Neural cell (in vitro differentiated cells): ENCODE measurements around the gene GPSM1. TPM values are rescaled to one million over a fixed set of nuclear protein-coding genes. Genes with fewer than 3 reads are reported as not detected.

Source experiments
- H2AFZ ChIP-seq: fragments of 200-600, 300-800 bp; sonication (generic), shearing (Covaris generic); 2 replicates; pipeline ENCODE4 v1.6.0; 2014; ENCODE audit warnings: low read depth, mild to moderate bottlenecking, antibody characterized with exemption, low read length, moderate library complexity
- H3F3A ChIP-seq: fragments of 200-600 bp; shearing (Covaris generic); 2 replicates; pipeline ENCODE4 v1.6.1; 2016; ENCODE audit warnings: mild to moderate bottlenecking, moderate library complexity, mixed read lengths, antibody characterized with exemption, low read length; ENCODE audit not compliant: insufficient read depth, poor library complexity, severe bottlenecking
- H3K27ac ChIP-seq: fragments of 200-600, 300-800 bp; sonication (generic), shearing (Covaris generic); 2 replicates; pipeline ENCODE4 v1.5.1; 2014; ENCODE audit warnings: mild to moderate bottlenecking, low read length, moderate library complexity
- H3K27me3 ChIP-seq: fragments of 300-800, 200-600 bp; sonication (generic), shearing (Covaris generic); 2 replicates; pipeline ENCODE4 v1.6.0; 2014; ENCODE audit warnings: mild to moderate bottlenecking, low read depth, low read length, moderate library complexity; ENCODE audit not compliant: insufficient read depth
- H3K36me3 ChIP-seq: fragments of 300-800, 200-600 bp; sonication (generic), shearing (Covaris generic); 2 replicates; pipeline ENCODE4 v1.5.1; 2014; ENCODE audit warnings: mild to moderate bottlenecking, antibody characterized with exemption, low read length, moderate library complexity; ENCODE audit not compliant: insufficient read depth
- H3K4me2 ChIP-seq: fragments of 300-800, 200-600 bp; sonication (generic), shearing (Covaris generic); 2 replicates; pipeline ENCODE4 v1.6.0; 2014; ENCODE audit warnings: mild to moderate bottlenecking, low read length
- H3K4me3 ChIP-seq: fragments of 300-800, 200-600 bp; sonication (generic), shearing (Covaris generic); 2 replicates; pipeline ENCODE4 v1.5.1; 2014; ENCODE audit warnings: mild to moderate bottlenecking, low read length, moderate library complexity
- H3K79me2 ChIP-seq: fragments of 200-600 bp; shearing (Covaris generic); replicated peaks from 2 replicates; pipeline ENCODE4 v1.6.0; 2014; ENCODE audit warnings: mild to moderate bottlenecking, low read length, moderate library complexity; ENCODE audit not compliant: insufficient read depth
- H3K9ac ChIP-seq: fragments of 300-800, 200-600 bp; sonication (generic), shearing (Covaris generic); 2 replicates; pipeline ENCODE4 v1.6.1; 2016; ENCODE audit warnings: mild to moderate bottlenecking, low read length, mixed read lengths
- H3K9me2 ChIP-seq: fragments of 200-600 bp; shearing (Covaris generic); 2 replicates; pipeline ENCODE4 v1.6.1; 2016; ENCODE audit warnings: mild to moderate bottlenecking, low read length, mixed read lengths; ENCODE audit not compliant: insufficient read depth
- H3K9me3 ChIP-seq: fragments of 200-600, 300-800 bp; sonication (generic), shearing (Covaris generic); 2 replicates; pipeline ENCODE4 v1.6.1; 2016; ENCODE audit warnings: mild to moderate bottlenecking, mixed run types, low read length, moderate library complexity, mixed read lengths
- H4K20me1 ChIP-seq: fragments of 200-600 bp; shearing (Covaris generic); 2 replicates; pipeline ENCODE4 v1.6.1; 2016; ENCODE audit warnings: mild to moderate bottlenecking, mixed run types; ENCODE audit not compliant: insufficient read depth
- EP300 ChIP-seq: fragments of 450-650 bp; conservative IDR thresholded peaks from 2 replicates; pipeline ENCODE4 v1.6.1; 2014; ENCODE audit warnings: antibody characterized with exemption, mild to moderate bottlenecking, moderate library complexity; ENCODE audit not compliant: poor library complexity, severe bottlenecking
- EZH2 ChIP-seq: fragments of 200-600, 300-800 bp; shearing (Covaris generic), sonication (generic); IDR thresholded peaks from 2 replicates; pipeline ENCODE4 v1.6.1; 2014; ENCODE audit warnings: antibody characterized with exemption, low read length, borderline replicate concordance, mild to moderate bottlenecking; ENCODE audit not compliant: insufficient read depth, poor library complexity, severe bottlenecking
- MXI1 ChIP-seq: fragments of 450-650 bp; conservative IDR thresholded peaks from 2 replicates; pipeline ENCODE4 v1.6.1; 2014; ENCODE audit warnings: antibody characterized with exemption, mild to moderate bottlenecking; ENCODE audit not compliant: poor library complexity, severe bottlenecking
- POLR2AphosphoS5 ChIP-seq: IDR thresholded peaks from 2 replicates; pipeline ENCODE4 v1.6.1; 2012
- RAD21 ChIP-seq: fragments of 450-650 bp; conservative IDR thresholded peaks from 2 replicates; pipeline ENCODE4 v1.6.1; 2014; ENCODE audit warnings: antibody characterized with exemption, mild to moderate bottlenecking, moderate library complexity
- SMC3 ChIP-seq: fragments of 450-650 bp; conservative IDR thresholded peaks from 2 replicates; pipeline ENCODE4 v1.6.1; 2014; ENCODE audit warnings: antibody characterized with exemption, mild to moderate bottlenecking, moderate library complexity; ENCODE audit not compliant: poor library complexity
- TAF1 ChIP-seq: IDR thresholded peaks from 2 replicates; pipeline ENCODE4 v1.6.1; 2012; ENCODE audit warnings: low read depth
- polyA plus RNA-seq: library from polyadenylated mRNA; depleted of rRNA; stranded (reverse); fragments of >200 nt; gene quantifications from 2 replicates; pipeline ENCODE4 v1.2.3, GENCODE V29; 2014
- TF ChIP-seq, protein P1 (sequence below): IDR thresholded peaks from 2 replicates; pipeline ENCODE4 v1.6.1; 2012; ENCODE audit warnings: borderline replicate concordance
- TF ChIP-seq, protein P2 (sequence below): fragments of 450-650 bp; IDR thresholded peaks from 2 replicates; pipeline ENCODE4 v1.5.1; 2014; ENCODE audit warnings: antibody characterized with exemption, mild to moderate bottlenecking, moderate library complexity; ENCODE audit not compliant: poor library complexity, severe bottlenecking

GPSM1 gene
- polyA plus RNA-seq, 1 donor from 2014 or later = 117 TPM

DNA sequence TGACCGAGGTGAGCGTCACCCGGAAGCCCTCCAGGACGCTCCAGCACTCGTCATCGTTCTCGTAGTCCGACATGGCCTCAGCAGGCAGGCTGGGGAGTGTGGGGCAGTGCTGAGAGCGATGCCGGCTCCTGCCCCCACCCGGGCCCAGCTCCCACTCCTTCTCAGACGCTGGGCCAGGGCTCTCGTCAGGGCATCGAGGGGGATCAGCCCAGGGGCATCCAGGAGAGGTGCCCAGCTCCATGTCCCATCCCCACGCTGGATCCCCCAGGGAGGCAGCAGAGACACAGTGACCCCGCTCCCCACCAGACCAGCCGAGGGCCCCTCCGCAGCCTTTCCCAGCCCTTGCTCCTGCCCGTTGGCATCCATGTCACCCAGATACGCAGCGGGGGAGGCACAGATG is 44.7 kb downstream of the GPSM1 start:
- Histone ChIP-seq H3K27ac (no peak overlapping the region), H3K9me3 (no peaks in the 10 kb centered on the region), H3K4me2 (no peak overlapping the region), H2AFZ (no peak overlapping the region), H4K20me1 (no peaks in the 10 kb centered on the region), H3K9ac (no peak overlapping the region), H3K27me3 (no peaks in the 10 kb centered on the region), H3K4me3 (no peak overlapping the region), H3F3A (no peaks in the 10 kb centered on the region), H3K36me3 (no peaks in the 10 kb centered on the region), H3K9me2 (no peaks in the 10 kb centered on the region), H3K79me2 (no peaks in the 10 kb centered on the region)
- TF ChIP-seq EP300 (no peak), POLR2AphosphoS5 (no peak), MXI1 (no peak), TAF1 (no peak), RAD21 (no peak)
- TF ChIP-seq, protein P1, sequence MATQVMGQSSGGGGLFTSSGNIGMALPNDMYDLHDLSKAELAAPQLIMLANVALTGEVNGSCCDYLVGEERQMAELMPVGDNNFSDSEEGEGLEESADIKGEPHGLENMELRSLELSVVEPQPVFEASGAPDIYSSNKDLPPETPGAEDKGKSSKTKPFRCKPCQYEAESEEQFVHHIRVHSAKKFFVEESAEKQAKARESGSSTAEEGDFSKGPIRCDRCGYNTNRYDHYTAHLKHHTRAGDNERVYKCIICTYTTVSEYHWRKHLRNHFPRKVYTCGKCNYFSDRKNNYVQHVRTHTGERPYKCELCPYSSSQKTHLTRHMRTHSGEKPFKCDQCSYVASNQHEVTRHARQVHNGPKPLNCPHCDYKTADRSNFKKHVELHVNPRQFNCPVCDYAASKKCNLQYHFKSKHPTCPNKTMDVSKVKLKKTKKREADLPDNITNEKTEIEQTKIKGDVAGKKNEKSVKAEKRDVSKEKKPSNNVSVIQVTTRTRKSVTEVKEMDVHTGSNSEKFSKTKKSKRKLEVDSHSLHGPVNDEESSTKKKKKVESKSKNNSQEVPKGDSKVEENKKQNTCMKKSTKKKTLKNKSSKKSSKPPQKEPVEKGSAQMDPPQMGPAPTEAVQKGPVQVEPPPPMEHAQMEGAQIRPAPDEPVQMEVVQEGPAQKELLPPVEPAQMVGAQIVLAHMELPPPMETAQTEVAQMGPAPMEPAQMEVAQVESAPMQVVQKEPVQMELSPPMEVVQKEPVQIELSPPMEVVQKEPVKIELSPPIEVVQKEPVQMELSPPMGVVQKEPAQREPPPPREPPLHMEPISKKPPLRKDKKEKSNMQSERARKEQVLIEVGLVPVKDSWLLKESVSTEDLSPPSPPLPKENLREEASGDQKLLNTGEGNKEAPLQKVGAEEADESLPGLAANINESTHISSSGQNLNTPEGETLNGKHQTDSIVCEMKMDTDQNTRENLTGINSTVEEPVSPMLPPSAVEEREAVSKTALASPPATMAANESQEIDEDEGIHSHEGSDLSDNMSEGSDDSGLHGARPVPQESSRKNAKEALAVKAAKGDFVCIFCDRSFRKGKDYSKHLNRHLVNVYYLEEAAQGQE = no peak

DNA sequence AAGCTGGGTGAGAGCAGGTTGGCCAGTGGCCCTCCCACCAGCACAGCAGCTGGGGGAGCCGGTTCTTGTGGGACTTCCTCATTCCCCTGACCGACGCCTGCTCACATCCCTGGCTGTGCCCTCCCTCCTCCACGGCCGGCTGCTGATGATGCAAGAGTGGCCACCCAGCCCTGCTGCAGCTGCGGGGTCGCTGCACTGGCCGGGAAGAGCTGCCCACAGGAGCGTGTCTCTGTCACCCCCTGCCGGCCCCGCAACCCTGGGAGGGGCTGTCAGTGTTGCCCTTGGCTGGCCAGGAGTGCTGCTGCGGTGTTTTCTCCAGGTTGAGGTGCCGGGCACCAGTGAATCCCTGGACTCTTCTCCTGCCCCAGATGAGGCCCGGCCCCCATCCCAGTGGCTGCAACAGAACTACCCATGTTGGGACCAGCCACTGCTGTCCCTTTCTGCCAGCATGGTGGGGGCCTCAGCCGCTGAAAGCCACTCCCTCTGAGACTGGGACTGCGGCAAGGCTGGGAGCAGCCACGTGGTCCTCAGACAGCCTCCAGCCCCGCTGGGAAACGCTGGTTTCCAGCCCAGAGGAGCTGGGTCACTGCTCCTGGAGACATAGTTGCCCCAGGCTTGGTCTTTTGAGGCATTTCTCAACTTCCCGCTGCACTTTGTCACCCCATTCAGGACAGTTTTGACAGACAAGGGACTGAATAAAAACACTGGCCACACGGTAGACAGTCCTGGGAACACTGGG is 45.4 kb downstream of the GPSM1 start:
- Histone ChIP-seq H2AFZ (no peak overlapping the region), H3K4me2 (no peak overlapping the region), H4K20me1 (no peaks in the 10 kb centered on the region)

More for the DNA sequence above, 45.4 kb downstream of the GPSM1 start:
- no peaks in the 10 kb centered on the region for H3K27me3 ChIP-seq
- no peak overlapping the region for H3K9ac ChIP-seq
- no peaks in the 10 kb centered on the region for H3K9me2 ChIP-seq
- no peaks in the 10 kb centered on the region for H3F3A ChIP-seq
- H3K36me3 ChIP-seq = no peaks in the 10 kb centered on the region
- H3K27ac ChIP-seq = no peak overlapping the region
- H3K9me3 ChIP-seq = no peaks in the 10 kb centered on the region
- H3K4me3 ChIP-seq = no peak overlapping the region
- TF ChIP-seq TAF1 (no peak), POLR2AphosphoS5 (no peak), MXI1 (no peak), EZH2 (no peak), SMC3 (no peak), RAD21 (no peak)
- TF ChIP-seq, protein P2, sequence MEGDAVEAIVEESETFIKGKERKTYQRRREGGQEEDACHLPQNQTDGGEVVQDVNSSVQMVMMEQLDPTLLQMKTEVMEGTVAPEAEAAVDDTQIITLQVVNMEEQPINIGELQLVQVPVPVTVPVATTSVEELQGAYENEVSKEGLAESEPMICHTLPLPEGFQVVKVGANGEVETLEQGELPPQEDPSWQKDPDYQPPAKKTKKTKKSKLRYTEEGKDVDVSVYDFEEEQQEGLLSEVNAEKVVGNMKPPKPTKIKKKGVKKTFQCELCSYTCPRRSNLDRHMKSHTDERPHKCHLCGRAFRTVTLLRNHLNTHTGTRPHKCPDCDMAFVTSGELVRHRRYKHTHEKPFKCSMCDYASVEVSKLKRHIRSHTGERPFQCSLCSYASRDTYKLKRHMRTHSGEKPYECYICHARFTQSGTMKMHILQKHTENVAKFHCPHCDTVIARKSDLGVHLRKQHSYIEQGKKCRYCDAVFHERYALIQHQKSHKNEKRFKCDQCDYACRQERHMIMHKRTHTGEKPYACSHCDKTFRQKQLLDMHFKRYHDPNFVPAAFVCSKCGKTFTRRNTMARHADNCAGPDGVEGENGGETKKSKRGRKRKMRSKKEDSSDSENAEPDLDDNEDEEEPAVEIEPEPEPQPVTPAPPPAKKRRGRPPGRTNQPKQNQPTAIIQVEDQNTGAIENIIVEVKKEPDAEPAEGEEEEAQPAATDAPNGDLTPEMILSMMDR = no peak
- TF ChIP-seq, protein P1 = no peak
- H3K79me2 ChIP-seq = no peaks in the 10 kb centered on the region
